Measurements from ENCODE around the gene PEX3. TPM values are rescaled to one million over a fixed set of nuclear protein-coding genes. Genes with fewer than 3 reads are reported as not detected.
"Not testable (repeated sequence)": the region's sequence is repeated elsewhere in the genome, so short reads cannot be mapped to it uniquely, and the experiment has no call there.

Gene PEX3
- total RNA-seq, 1 donor from 2014 or later: 13.0 TPM

DNA sequence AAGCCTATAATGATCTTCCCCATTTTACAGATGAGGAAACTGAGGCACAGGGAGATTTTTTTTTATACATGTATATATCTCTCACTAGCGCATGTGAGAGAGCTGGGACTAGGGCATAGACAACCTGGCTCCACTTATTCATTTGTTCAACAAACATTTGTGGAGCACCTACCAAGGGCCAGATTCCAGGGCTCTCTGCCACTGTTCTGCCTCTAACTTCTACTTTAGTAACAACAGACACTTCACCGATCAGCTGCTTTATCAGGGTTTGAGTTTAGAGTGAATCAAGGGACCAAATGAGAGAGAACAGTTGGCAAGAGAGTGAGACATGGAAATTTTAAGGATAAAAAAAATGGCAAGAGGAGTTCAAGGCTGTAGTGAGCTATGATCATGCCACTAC lies 7.5 kb upstream of the PEX3 start:
- intact Hi-C loops (cut with micrococcal nuclease): loop anchor here (5.0 kb wide), 1 partner anchor 1229 kb away; no protein-coding TSS in a partner anchor

DNA sequence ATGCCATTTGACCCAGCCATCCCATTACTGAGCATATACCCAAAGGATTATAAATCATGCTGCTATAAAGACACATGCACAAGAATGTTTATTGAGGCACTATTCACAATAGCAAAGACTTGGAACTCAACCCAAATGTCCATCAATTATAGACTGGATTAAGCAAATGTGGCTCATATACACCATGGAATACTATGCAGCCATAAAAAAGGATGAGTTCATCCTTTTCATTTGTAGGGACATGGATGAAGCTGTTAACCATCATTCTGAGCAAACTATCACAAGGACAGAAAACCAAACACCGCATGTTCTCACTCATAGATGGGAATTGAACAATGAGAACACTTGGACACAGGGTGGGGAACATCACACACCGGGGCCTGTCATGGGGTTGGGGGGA lies 2.7 kb upstream of the PEX3 start:
- intact Hi-C loops (cut with micrococcal nuclease): loop anchor here (5.0 kb wide), 1 partner anchor 704 kb away; the partner anchor contains the start of gene STX11

DNA sequence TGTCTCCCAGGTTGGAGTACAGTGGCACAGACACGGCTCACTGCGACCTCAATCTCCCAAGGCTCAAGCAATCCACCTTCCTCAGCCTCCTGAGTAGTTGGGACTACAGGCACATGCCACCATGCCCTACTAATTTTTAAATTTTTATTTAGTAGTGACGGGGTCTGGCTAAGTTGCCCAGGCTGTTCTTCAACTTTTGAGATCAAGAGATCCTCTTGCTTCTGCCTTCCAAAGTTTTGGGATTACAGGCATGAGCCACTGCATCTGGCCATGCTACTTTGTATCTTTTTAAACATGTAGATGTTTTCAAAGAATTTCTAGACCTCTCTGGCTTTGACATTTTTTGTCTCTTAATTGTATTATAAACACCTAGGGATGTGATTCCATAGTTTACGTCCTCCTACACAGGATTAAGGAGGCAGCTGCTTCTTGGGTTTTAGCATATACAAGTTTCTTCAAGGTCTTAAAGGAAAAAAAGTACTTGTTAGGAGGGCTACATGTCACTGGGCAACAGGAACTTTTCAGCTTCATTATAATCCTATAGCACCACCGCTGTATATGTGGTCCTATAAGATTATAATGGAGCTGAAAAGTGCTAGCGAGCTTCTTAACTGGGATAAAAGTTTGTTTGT lies 1.4 kb upstream of the PEX3 start:
- intact Hi-C loops (cut with micrococcal nuclease): loop anchor here (5.0 kb wide), 1 partner anchor 703 kb away; the partner anchor contains the start of gene STX11

DNA sequence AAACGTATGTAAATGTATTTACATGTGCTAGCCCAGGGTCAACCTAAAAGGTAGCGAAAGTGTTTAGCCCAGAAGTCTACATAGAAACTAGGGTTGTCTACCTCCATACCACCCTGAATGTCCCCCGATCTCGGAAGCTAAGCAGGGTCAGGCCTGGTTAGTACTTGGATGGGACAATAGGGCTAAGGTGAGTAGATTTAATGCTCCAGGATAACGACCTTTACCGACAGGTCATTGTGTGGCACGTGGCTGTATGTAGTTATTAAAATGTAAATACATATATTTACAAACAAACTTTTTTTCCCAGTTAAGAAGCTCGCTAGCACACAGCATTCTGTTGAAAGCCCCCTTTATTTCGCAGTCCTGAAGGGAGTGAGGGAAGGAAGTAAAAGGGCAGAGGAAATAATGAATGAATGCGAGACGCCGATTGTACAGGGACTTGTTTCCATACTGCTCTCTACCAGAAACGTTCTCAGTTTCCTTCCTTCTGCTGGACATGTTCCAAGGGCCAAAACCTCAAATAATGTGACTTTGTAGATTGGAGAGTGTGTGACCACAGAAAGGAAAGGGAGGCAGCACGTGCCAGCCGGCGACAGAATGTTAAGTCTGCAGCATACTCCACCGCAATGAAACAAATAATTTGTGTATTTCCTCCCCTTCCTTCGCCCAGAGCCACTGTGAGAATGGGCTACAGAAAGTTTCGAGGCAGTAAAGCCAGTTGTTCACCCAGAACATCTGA lies 722 bp upstream of the PEX3 start:
- intact Hi-C loops (cut with micrococcal nuclease): loop anchor here (1.0 to 5.0 kb wide), 16 partner anchors 9 to 1303 kb away; partner anchors contain the start of genes AIG1, FUCA2, LTV1 and NMBR

DNA sequence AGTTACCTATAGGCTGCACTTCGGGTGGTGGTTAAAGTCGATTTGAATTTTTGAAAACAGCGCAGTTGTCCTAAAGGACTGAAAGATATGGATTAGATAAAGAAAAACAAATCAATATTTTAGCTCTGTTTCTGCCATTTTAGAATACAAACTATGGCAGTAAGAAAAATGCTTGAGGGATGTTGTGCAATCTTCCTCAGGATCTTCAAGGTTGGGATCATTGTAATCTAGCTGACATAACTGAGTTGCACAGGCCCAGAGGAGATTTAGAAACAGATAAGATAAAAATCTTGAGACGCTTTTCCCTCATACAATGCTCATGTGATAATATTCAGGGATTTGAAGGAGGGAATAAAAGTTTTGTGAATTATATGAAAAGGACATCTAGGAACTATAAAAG lies 926 bp downstream of the PEX3 start:
- intact Hi-C loops (cut with micrococcal nuclease): loop anchor here (2.0 to 5.0 kb wide), 6 partner anchors 227 to 765 kb away; no protein-coding TSS in a partner anchor

DNA sequence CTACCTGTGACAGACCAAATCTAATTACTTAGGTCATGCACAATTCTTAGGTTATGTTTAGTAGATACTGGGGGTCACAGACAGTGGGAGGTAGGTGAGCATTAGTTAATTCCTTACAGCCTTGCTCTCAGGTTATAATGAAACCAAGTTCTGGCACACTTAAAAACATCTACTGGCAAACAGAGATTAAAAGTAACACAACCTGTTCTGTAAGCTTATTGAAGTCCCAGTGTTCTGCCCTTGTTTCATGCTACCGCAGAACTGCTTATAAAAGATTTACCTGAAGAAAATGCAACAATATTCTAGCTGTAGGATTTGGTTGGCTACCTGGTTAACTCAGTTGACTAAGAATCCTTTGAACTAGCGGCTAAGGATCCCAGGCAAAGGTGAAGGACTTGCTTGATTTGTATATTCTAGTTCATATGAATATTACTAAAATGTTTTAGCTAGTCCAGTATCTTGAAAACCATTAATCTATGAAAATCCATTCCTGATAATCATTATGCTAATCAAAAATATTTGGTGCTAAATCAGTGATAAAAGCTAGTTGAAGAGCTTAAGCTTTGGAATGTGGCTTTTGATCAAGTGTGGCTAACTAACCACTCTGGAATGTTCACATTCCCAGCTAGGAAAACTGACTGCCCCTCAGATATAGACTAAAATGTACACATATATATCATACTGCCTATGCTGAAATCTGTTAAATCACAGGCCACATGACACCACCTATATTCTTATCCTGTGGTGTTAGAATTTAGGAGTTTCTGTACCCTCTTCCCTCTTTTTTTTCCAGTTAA lies 7.2 kb downstream of the PEX3 start:
- intact Hi-C loops (cut with micrococcal nuclease): no loop called here

DNA sequence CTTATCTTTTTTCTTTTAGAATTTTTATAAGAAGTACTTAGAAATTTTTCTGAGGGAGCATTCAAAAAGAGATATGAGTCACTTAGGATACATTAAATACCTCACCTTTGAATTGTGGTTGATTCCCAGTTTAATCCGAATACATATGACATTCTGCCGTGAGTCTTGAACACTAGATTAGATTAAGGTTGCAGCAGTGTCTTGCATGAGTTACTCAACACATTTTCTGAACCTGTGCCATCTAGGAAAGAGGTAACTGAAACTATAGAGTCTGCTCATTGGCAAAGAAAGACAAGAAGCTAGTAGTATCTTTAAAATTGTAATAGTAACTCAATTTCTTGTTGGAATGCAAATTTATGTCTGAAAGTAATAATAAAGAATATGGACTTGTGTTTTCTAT lies 14.9 kb downstream of the PEX3 start:
- intact Hi-C loops (cut with micrococcal nuclease): no loop called here

DNA sequence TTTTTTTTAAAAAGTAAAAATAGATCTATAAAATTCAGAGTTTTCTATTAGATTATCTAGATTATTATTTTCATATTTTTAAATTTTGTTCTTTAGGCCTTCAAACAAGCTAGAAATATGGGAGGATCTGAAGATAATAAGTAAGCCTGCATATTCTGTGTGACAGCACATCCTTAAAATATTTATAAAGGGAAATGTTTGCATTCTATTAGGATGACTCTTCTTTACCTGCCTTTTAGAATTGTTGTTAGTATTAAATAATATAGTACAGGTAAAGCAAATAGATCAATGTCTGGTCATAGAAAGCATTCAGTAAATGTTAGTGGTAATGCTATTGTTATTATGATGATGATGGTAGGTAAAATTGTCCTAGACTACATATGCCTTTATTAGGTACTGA lies 17.4 kb downstream of the PEX3 start:
- intact Hi-C loops (cut with micrococcal nuclease): no loop called here

DNA sequence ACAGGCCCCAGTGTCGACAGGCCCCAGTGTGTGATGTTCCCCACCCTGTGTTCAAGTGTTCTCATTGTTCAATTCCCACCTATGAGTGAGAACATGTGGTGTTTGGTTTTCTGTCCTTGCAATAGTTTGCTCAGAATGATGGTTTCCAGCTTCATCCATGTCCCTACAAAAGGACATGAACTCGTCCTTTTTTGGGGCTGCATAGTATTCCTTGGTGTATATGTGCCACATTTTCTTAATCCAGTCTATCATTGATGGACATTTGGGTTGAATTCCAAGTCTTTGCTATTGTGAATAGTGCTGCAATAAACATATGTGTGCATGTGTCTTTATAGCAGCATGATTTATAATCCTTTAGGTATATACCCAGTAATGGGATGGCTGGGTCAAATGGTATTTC lies 18.2 kb downstream of the PEX3 start:
- intact Hi-C loops (cut with micrococcal nuclease): not testable (repeated sequence)

DNA sequence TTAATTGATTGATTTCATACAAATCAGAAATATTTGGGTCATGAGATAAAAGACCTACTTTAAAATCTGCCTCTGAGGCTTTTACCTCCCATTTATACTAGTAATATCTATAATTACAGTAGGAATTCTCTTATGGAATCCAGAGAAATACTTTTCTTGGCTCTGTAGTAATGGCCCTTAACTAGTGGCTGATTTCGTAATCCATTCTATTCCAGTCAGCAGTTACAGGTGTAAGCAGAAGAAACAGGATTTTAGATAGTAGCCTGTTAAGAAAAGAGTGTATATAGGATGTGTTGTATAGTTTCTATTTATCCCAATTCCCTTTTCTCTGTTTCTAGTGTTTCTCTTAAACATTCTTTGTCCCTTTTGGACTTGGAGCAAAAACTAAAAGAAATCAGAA lies 21.2 kb downstream of the PEX3 start:
- intact Hi-C loops (cut with micrococcal nuclease): no loop called here

DNA sequence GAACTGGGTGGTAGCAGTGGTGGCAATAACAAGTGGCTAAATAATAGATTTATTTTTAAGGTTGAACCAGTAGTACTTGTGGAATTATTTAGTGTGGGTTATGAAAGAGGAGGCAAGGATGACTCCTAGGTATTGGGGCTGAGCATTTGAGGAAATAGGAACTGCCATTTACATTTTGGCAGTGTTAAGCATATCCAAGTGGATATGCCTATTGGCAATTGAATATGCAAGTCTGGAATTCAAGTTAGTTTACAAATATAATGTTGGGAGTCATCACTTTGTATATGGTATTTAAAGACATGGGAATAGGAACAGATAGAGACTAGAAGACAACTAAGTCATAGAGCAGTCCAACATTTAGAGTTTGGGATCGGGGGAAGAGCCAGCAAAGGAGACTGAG lies 25.9 kb downstream of the PEX3 start:
- intact Hi-C loops (cut with micrococcal nuclease): no loop called here

DNA sequence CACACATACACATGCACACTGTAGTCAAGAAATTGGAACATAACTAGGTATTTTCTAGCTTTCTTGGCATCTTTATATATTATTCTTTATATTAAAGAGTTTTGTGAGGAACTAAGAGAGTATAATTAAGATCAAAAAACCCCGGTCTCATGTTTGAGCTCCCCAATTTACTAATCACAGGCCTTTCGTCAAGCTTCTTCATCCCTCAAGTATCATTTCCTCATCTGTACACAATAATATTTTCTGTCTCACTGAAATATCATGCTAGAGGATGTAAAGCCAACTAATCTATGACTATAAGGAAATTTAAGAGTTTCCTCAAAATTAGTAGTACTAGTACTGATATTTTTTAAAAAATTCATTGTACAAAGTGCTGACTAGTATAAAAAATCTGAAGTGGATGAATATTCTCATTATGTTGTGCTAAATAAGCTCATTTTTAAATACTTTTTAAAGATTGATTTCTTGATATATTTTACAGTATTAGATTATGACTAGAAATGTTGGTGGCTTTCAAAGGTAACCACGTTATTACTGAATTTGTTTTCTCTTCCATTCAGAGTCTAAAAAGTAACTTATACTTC lies 28.0 kb downstream of the PEX3 start:
- intact Hi-C loops (cut with micrococcal nuclease): no loop called here

DNA sequence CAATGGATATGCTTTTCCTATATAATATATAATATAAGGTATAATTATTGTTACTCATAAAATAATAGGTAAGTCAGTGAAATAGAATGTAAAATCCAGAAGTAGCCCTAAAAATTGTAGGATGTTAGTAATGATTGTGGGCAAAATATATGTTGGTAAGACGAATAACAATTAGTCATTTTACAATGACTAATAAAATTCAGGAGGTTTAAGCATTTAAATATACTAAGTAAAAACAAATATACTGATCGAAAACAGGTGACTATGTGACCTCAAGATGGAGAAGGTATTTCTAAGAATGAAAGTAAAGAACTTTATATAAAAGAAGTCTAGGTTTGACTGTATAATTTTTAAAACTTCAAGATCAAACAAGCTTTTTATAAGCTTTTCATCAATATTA lies 32.0 kb downstream of the PEX3 start:
- intact Hi-C loops (cut with micrococcal nuclease): no loop called here

DNA sequence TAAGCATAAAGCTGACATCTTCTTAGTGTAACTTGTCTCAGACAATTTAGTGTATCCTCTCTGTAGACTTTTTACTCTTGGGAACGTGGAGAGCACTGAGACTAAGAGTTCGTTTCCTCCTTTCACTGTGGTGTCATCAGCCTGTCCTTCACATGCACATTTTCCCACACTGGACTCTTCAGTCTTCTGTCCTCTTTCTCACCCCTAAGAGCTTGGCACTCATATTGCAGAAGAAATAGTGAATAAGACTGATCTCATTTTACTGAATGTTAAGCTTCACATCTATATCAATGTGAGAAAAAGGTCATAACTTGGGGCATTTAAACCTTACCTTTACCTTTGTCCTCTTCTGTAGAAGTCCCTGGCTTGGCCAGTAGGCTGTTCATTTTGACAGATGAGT lies 35.4 kb downstream of the PEX3 start:
- intact Hi-C loops (cut with micrococcal nuclease): no loop called here

DNA sequence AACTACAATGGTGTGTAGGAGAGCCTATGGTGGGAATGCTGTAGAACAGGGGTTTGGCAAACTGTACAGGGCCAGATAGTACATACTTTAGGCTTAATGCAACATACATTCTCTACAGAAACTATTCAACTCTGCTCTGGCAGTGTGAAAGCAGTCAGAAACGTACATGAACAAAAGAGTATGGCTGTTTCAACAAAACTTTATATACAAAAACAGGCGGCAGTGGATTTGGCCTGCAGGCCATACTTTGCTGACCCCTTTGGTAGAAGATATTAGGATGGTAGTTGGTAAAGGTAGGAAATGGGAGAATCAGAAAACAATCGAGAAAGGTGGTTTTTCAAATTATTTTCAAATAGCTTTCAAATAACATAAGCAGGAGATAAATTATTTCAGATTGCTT lies 36.1 kb downstream of the PEX3 start:
- intact Hi-C loops (cut with micrococcal nuclease): no loop called here

DNA sequence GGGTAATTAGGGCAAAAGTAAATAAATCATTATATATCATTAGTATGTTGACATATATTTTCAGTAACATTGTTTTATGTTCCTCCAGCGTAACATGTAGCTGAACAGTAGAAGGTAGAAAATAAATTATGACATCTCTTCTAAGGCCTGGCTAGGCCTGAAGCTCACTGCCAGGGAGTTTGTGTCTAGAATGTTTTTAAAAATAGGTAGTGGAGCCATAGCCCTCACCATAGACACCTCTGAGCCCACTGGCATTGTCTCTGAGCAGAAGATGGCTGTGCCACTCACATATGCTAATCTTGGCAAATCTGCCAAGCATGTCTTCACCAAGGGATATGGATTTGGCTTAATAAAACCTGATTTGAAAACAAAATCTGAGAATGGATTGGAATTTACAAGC lies 39.6 kb downstream of the PEX3 start:
- intact Hi-C loops (cut with micrococcal nuclease): no loop called here

DNA sequence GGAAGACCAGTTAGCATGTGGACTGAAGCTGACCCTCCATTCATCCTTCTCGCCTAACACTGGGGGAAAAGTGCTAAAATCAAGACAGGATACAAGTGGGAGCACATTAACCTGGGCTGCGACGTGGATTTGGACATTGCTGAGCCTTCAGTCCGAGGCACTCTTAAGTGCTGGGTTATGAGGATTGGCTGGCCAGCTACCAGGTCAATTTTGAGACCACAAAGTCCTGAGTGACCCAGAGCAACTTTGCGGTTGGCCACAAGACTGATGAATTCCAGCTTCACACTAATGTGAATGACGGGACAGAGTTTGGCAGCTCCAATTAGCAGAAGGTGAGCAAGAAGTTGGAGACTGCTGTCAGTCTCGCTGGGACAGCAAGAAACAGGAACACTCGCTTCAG lies 40.2 kb downstream of the PEX3 start:
- intact Hi-C loops (cut with micrococcal nuclease): no loop called here

DNA sequence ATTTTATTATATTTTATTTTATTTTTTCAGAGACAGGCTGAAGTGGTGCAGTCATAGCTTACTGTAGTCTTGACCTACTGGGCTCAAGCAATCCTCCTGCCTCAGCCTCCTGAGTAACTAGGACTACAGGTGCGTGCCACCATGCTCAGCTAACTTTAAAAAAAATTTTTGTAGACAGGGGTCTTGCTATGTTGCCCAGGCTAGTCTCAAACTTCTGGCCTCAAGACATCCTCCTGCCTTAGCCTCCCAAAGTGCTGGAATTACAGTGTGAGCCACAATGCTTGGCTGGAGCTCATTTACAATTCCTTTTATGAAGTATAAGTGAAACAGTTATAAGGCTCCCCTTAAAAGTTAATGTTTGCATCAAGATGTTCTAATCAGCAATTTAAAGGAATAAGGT lies 46.4 kb downstream of the PEX3 start:
- intact Hi-C loops (cut with micrococcal nuclease): no loop called here

DNA sequence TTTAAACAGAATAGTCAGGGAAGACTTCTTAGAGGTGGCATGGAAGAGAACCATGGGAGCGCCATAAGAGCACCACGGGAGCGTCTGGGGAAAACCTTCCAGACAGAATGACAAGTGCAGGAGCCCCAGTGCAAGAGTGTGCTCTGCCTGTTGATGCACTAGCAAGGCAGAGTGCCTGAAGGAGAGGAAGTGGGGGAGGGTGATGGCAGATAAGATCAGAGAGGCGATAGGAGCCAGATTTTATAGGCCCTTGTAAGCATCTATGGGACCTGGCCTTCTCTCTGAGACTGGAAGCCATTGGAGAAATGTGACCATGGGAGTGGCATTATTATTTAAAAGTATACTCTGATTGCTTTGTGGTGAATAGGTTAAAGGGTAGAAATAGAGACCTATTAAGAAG lies 47.8 kb downstream of the PEX3 start:
- intact Hi-C loops (cut with micrococcal nuclease): no loop called here

DNA sequence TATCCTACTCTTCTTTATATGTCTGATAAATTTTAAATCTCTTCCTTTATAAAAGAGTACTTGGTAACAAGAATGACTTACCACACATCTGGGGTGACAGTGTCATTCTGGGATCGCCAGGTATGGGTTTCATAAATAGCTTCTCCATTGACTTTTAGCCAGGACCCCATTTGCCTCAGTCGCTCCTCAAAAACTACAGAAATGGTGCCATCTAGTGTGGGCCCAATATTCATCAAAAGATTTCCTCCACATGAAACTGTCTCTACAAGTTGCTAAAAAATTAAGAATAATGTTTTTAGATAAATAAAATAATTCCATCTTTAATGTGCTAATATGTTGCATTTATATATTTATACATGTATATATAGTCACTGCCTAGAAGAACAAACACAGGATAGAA lies 51.2 kb downstream of the PEX3 start:
- intact Hi-C loops (cut with micrococcal nuclease): loop anchor here (10.0 kb wide), 1 partner anchor 1027 kb away; no protein-coding TSS in a partner anchor

DNA sequence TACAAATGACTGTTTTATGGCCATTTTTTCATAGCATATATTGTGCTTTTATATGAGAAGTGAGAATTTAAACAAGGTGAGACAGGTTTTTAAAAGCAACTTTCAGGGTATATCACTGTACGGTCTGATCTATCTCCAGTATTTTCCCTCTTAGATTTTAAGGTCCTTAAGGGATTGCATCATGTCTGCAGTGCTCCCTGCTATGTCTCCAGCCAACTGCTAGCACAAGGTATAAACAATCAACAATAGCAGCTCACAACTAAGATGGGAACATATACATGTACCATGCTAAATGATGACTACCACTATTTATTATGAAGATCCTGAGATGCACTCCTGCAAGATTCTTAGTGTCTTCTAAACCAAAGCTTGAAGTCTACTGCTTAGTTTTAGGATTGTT lies 53.8 kb downstream of the PEX3 start:
- intact Hi-C loops (cut with micrococcal nuclease): loop anchor here (10.0 kb wide), 1 partner anchor 1030 kb away; no protein-coding TSS in a partner anchor

Measured in T-helper 1 cell treated with Interleukin-12 subunit alpha and Interleukin-12 subunit beta and Interleukin-4 antibody, amounts not matched to agents 30 ng/mL and 1 ng/mL, for 36 hours (primary cell).